Trophoblast cell (in vitro differentiated cells and primary cell): ENCODE data around the gene DDI2.

Experiments used
- DNase-seq, 2 donors: peaks; one replicate each; pipeline ENCODE4 v3.0.0-alpha.2; 2016
- H2AFZ ChIP-seq: 2 replicates; pipeline ENCODE4 v1.6.1; 2013; ENCODE audit warnings: low read length, moderate library complexity, mild to moderate bottlenecking; ENCODE audit not compliant: insufficient read depth, poor library complexity
- H2AK5ac ChIP-seq: 2 replicates; pipeline ENCODE4 v1.6.1; 2013; ENCODE audit warnings: mild to moderate bottlenecking, low read length
- H2BK120ac ChIP-seq: 2 replicates; pipeline ENCODE4 v1.6.1; 2013; ENCODE audit warnings: low read length, mild to moderate bottlenecking, moderate library complexity; ENCODE audit not compliant: insufficient read depth, poor library complexity
- H2BK12ac ChIP-seq: 2 replicates; pipeline ENCODE4 v1.6.1; 2013; ENCODE audit warnings: mild to moderate bottlenecking, low read length, moderate library complexity
- H2BK5ac ChIP-seq: 2 replicates; pipeline ENCODE4 v1.6.1; 2013; ENCODE audit warnings: low read length, low read depth, moderate library complexity, mild to moderate bottlenecking; ENCODE audit not compliant: poor library complexity
- H3K14ac ChIP-seq: 2 replicates; pipeline ENCODE4 v1.6.1; 2013; ENCODE audit warnings: mild to moderate bottlenecking, low read length
- H3K18ac ChIP-seq: 2 replicates; pipeline ENCODE4 v1.6.1; 2013; ENCODE audit warnings: mild to moderate bottlenecking, low read length
- H3K23ac ChIP-seq: 2 replicates; pipeline ENCODE4 v1.6.1; 2013; ENCODE audit warnings: low read length
- H3K27ac ChIP-seq: 2 replicates; pipeline ENCODE4 v1.5.1; 2013; ENCODE audit warnings: low read depth, mild to moderate bottlenecking, inconsistent platforms, low read length, moderate library complexity
- H3K27me3 ChIP-seq: 2 replicates; pipeline ENCODE4 v1.6.1; 2013; ENCODE audit warnings: inconsistent platforms, mild to moderate bottlenecking, low read length, moderate library complexity; ENCODE audit not compliant: insufficient read depth
- H3K36me3 ChIP-seq, 2 experiments: 1 replicate in 1 of 2; 2 replicates in 1 of 2; pipeline ENCODE4 v1.6.1; 2013; ENCODE audit warnings: low read length in 2 of 2, mild to moderate bottlenecking in 2 of 2, moderate library complexity in 1 of 2; ENCODE audit not compliant: insufficient read depth in 2 of 2, control insufficient read depth in 1 of 2
- H3K4ac ChIP-seq: 2 replicates; pipeline ENCODE4 v1.6.1; 2013; ENCODE audit warnings: low read depth, mild to moderate bottlenecking, low read length, moderate library complexity
- H3K4me1 ChIP-seq, 2 experiments: 1 replicate in 1 of 2; 2 replicates in 1 of 2; pipeline ENCODE4 v1.6.1; 2013; ENCODE audit warnings: low read length in 2 of 2, mild to moderate bottlenecking in 2 of 2, moderate library complexity in 1 of 2; ENCODE audit not compliant: insufficient read depth in 2 of 2, control insufficient read depth in 1 of 2
- H3K4me2 ChIP-seq: 2 replicates; pipeline ENCODE4 v1.6.1; 2013; ENCODE audit warnings: inconsistent platforms, mild to moderate bottlenecking, low read length, moderate library complexity
- H3K4me3 ChIP-seq: 2 replicates; pipeline ENCODE4 v1.5.1; 2013; ENCODE audit warnings: mild to moderate bottlenecking, low read depth, low read length, inconsistent platforms
- H3K79me1 ChIP-seq: one replicate; pipeline ENCODE4 v1.6.1; 2013; ENCODE audit warnings: low read length
- H3K79me2 ChIP-seq: 2 replicates; pipeline ENCODE4 v1.6.1; 2013; ENCODE audit warnings: low read length, mild to moderate bottlenecking; ENCODE audit not compliant: control insufficient read depth, insufficient read depth, poor library complexity
- H3K9ac ChIP-seq: 2 replicates; pipeline ENCODE4 v1.6.1; 2013; ENCODE audit warnings: mild to moderate bottlenecking, low read length
- H3K9me3 ChIP-seq: 2 replicates; pipeline ENCODE4 v1.6.1; 2013; ENCODE audit warnings: low read depth, mild to moderate bottlenecking, control low read depth, inconsistent platforms, low read length; ENCODE audit not compliant: insufficient read depth
- H4K12ac ChIP-seq: 2 replicates; pipeline ENCODE4 v1.6.1; 2013; ENCODE audit warnings: low read depth, mild to moderate bottlenecking, low read length, moderate library complexity
- H4K8ac ChIP-seq: 2 replicates; pipeline ENCODE4 v1.6.1; 2013; ENCODE audit warnings: low read depth, mild to moderate bottlenecking, low read length, moderate library complexity
- H4K91ac ChIP-seq: one replicate; pipeline ENCODE4 v1.6.1; 2013; ENCODE audit warnings: low read depth, mild to moderate bottlenecking, low read length, moderate library complexity
- WGBS: extraction: QIAGEN DNeasy Blood & Tissue Kit; methylation state at CpG from one replicate; pipeline ENCODE4 v1.1.7; 2013; ENCODE audit warnings: missing lambda C conversion rate; ENCODE audit not compliant: insufficient read length, insufficient coverage; ENCODE audit errors: extremely low coverage; 5-methylcytosine and 5-hydroxymethylcytosine counted together

Gene DDI2

DNA sequence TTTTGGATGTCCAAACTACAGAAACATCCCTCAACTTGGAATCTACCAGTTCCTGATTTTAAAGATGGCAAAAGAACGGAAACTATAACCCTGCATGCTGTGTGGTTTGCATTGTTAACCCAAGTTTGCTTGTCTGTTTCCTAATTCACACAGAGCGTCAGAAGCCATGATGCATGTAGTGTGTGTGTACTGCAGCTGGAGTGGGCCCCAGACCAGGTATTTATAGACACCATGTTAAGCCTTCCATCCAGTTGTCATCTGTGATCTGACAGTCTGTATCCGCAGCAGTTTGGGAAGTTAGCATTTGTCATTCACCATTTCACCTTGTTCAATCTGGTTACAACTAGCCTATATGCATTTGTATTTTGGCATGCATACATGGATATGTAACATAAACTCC is 39.2 kb downstream of the DDI2 start:
- Histone ChIP-seq H2BK12ac (no peak overlapping the region), H3K14ac (no peak overlapping the region), H3K4me1 (no peaks in the 10 kb centered on the region), H3K27ac (no peak overlapping the region), H2BK5ac (no peak overlapping the region), H3K9me3 (no peaks in the 10 kb centered on the region), H3K36me3 (peaks cover 27 to 42% of the 10 kb centered on the region in 2 experiments), H3K27me3 (no peaks in the 10 kb centered on the region), H3K4ac (no peak overlapping the region), H4K91ac (no peak overlapping the region), H3K79me2 (no peaks in the 10 kb centered on the region), H3K79me1 (no peaks in the 10 kb centered on the region), H3K4me2 (no peak overlapping the region), H3K23ac (no peak overlapping the region), H2AFZ (no peak overlapping the region), H4K12ac (no peak overlapping the region), H2AK5ac (no peak overlapping the region), H3K9ac (no peak overlapping the region), H4K8ac (no peak overlapping the region), H3K4me3 (no peak overlapping the region), H3K18ac (no peak overlapping the region), H2BK120ac (no peak overlapping the region)
- no peak for DNase-seq
- no CpG with 5 or more reads among the region's 3 CpGs for WGBS

DNA sequence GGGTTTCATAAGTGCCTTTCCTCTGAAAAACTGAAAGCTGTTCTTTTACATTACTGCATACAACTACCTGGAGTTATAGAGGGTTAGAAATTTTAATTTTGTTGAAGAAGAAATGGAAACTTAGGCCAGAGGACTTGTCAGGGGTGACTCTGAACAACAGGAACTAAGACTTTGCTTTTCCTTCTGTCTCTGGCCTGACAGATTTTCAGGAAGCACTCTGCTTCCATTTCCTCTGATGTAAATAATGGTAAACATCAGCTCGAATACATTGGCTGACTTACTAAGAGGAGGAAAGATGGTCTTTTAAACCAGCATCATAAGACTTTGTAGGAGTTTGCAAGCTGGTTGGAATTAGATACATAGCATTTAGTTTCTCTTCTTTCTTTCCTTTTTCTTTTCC is 39.8 kb downstream of the DDI2 start:
- no peak overlapping the region for H3K23ac ChIP-seq
- H2BK120ac ChIP-seq = no peak overlapping the region
- H2BK12ac ChIP-seq = no peak overlapping the region
- H3K9ac ChIP-seq = no peak overlapping the region
- no peak overlapping the region for H2AFZ ChIP-seq
- H3K36me3 ChIP-seq = peaks cover 24 to 39% of the 10 kb centered on the region in 2 experiments
- no peak overlapping the region for H4K91ac ChIP-seq
- WGBS = no CpG with 5 or more reads among the region's 1 CpG
- no peak overlapping the region for H2BK5ac ChIP-seq
- H3K79me2 ChIP-seq = no peaks in the 10 kb centered on the region
- H3K4ac ChIP-seq = no peak overlapping the region
- H3K4me1 ChIP-seq = no peaks in the 10 kb centered on the region
- no peaks in the 10 kb centered on the region for H3K9me3 ChIP-seq
- H3K4me3 ChIP-seq = no peak overlapping the region
- no peak overlapping the region for H3K4me2 ChIP-seq
- no peak overlapping the region for H4K12ac ChIP-seq
- no peaks in the 10 kb centered on the region for H3K27me3 ChIP-seq
- H4K8ac ChIP-seq = no peak overlapping the region
- no peak overlapping the region for H2AK5ac ChIP-seq
- DNase-seq = no peak
- no peaks in the 10 kb centered on the region for H3K79me1 ChIP-seq
- no peak overlapping the region for H3K27ac ChIP-seq
- H3K18ac ChIP-seq = no peak overlapping the region
- H3K14ac ChIP-seq = no peak overlapping the region

DNA sequence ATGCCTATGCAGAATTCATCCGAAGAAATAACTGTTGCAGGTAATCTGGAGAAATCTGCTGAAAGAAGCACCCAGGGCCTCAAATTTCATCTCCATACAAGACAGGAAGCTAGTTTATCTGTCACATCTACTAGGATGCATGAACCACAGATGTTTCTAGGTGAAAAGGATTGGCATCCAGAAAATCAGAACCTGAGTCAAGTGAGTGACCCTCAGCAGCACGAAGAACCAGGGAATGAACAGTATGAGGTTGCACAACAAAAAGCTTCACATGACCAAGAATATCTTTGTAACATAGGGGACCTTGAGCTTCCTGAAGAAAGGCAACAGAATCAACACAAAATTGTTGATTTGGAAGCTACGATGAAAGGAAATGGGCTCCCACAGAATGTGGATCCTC is 42.9 kb downstream of the DDI2 start:
- no peaks in the 10 kb centered on the region for H3K4me1 ChIP-seq
- H4K8ac ChIP-seq = no peak overlapping the region
- peaks cover 15 to 31% of the 10 kb centered on the region in 2 experiments for H3K36me3 ChIP-seq
- H3K27me3 ChIP-seq = no peaks in the 10 kb centered on the region
- no peaks in the 10 kb centered on the region for H3K79me1 ChIP-seq
- no peak overlapping the region for H2AK5ac ChIP-seq
- H3K14ac ChIP-seq = no peak overlapping the region
- H2BK5ac ChIP-seq = no peak overlapping the region
- no peak overlapping the region for H4K91ac ChIP-seq
- no peak overlapping the region for H2AFZ ChIP-seq
- no peak overlapping the region for H3K9ac ChIP-seq
- no peak overlapping the region for H3K4me3 ChIP-seq
- H3K4me2 ChIP-seq = no peak overlapping the region
- H3K27ac ChIP-seq = no peak overlapping the region
- no peak overlapping the region for H2BK12ac ChIP-seq
- H3K18ac ChIP-seq = no peak overlapping the region
- no peak overlapping the region for H3K4ac ChIP-seq
- H3K9me3 ChIP-seq = no peaks in the 10 kb centered on the region
- peak; percentile 74 to 94 for DNase-seq
- H3K79me2 ChIP-seq = no peaks in the 10 kb centered on the region
- H3K23ac ChIP-seq = no peak overlapping the region
- WGBS = no CpG with 5 or more reads among the region's 3 CpGs
- H4K12ac ChIP-seq = no peak overlapping the region
- H2BK120ac ChIP-seq = no peak overlapping the region

DNA sequence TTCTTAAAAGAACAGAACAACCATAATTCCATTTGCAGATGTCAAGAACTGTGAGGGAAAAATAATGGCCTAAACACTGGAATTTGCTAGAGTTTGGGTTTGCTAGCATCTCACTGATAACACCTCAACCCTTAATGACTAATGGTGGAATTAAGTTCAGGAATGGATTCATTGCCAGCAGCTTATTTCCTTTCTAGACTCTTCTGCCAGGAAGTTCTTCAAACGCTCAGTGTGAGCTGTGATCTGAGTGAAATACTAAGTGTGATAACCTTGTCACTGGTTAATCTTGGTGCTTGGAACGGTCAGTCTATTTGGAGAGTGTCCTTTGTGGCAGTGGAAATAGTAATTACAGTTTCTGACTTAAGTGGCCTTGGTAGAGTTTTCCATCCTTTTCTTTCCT is 45.2 kb downstream of the DDI2 start:
- Histone ChIP-seq H3K4ac (no peak overlapping the region), H3K23ac (no peak overlapping the region), H3K79me2 (no peaks in the 10 kb centered on the region), H2BK12ac (no peak overlapping the region), H3K9me3 (no peaks in the 10 kb centered on the region), H3K27me3 (no peaks in the 10 kb centered on the region), H2AFZ (no peak overlapping the region), H4K12ac (no peak overlapping the region), H3K9ac (no peak overlapping the region), H3K4me1 (peaks cover 0 to 2% of the 10 kb centered on the region in 2 experiments), H3K18ac (no peak overlapping the region), H3K14ac (no peak overlapping the region), H2BK5ac (no peak overlapping the region), H2BK120ac (no peak overlapping the region), H4K91ac (no peak overlapping the region), H3K79me1 (no peaks in the 10 kb centered on the region), H4K8ac (no peak overlapping the region), H3K27ac (no peak overlapping the region), H3K36me3 (peaks cover 9 to 26% of the 10 kb centered on the region in 2 experiments), H3K4me3 (no peak overlapping the region), H2AK5ac (no peak overlapping the region), H3K4me2 (no peak overlapping the region)
- DNase-seq = no peak
- no CpG with 5 or more reads among the region's 2 CpGs for WGBS
